HepG2 (cell line): ENCODE results near the gene ROBO2. TPM values are rescaled to one million over a fixed set of nuclear protein-coding genes. Genes with fewer than 3 reads are reported as not detected.

ENCODE experiments used
- CREM ChIP-seq, 2 experiments: sonication (generic) in 1 of 2; formaldehyde crosslinking in 1 of 2; IDR thresholded peaks; 2 replicates each; pipeline versions ENCODE4 v1.4.0 to v1.6.1; 2016 to 2020; ENCODE audit warnings: antibody characterized with exemption in 1 of 2, mild to moderate bottlenecking in 1 of 2, missing genetic modification reagents in 1 of 2
- NCOA2 ChIP-seq: sonication (generic); formaldehyde crosslinking; IDR thresholded peaks from 2 replicates; pipeline ENCODE4 v1.8.0; 2022; ENCODE audit warnings: inconsistent platforms
- RXRB ChIP-seq: IDR thresholded peaks from 2 replicates; pipeline ENCODE4 v1.6.1; 2016; ENCODE audit warnings: borderline replicate concordance, missing genetic modification reagents, missing compliant biosample characterization
- TCF7L2 ChIP-seq: IDR thresholded peaks from 2 replicates; pipeline ENCODE4 v1.6.1; 2011; ENCODE audit warnings: mild to moderate bottlenecking, low read depth, low read length, moderate library complexity
- U2AF2 ChIP-seq: fragments of 200-400 bp; formaldehyde crosslinking; IDR thresholded peaks from 2 replicates; pipeline ENCODE4 v1.6.1; 2017; ENCODE audit warnings: low read depth, mild to moderate bottlenecking, low read length
- ZC3H4 ChIP-seq: sonication (generic); formaldehyde crosslinking; IDR thresholded peaks from 2 replicates; pipeline ENCODE4 v1.4.0; 2020; ENCODE audit warnings: missing genetic modification reagents, borderline replicate concordance
- ZFAT ChIP-seq: sonication (generic); formaldehyde crosslinking; conservative IDR thresholded peaks from 2 replicates; pipeline ENCODE4 v1.8.1; 2023; ENCODE audit warnings: missing genetic modification reagents, inconsistent platforms
- ZNF512 ChIP-seq: sonication (generic); formaldehyde crosslinking; IDR thresholded peaks from 2 replicates; pipeline ENCODE4 v1.4.0; 2020; ENCODE audit warnings: mild to moderate bottlenecking, missing genetic modification reagents
- ZNF556 ChIP-seq: sonication (generic); formaldehyde crosslinking; IDR thresholded peaks from 2 replicates; pipeline ENCODE4 v1.4.0; 2020; ENCODE audit warnings: mild to moderate bottlenecking, missing genetic modification reagents, borderline replicate concordance
- polyA plus RNA-seq, 8 experiments: library from polyadenylated mRNA; depleted of rRNA in 3 of 8; stranded (reverse) in 7 of 8; unstranded in 1 of 8; fragments of >200 nt; fragmentation: Illumina TruSeq in 4 of 8; extraction: Trizol in 4 of 8; gene quantifications; 2 replicates each; pipeline versions ENCODE4 v1.2.1 to v1.2.3, GENCODE V29; 2011 to 2016; ENCODE audit warnings: low read depth in 4 of 8, missing spikeins in 1 of 8, mixed read lengths in 1 of 8; ENCODE audit not compliant: insufficient read depth in 1 of 8
- total RNA-seq, 5 experiments: library from RNA; depleted of rRNA; stranded (reverse); fragments of >200 nt; fragmentation: Illumina TruSeq; extraction: Trizol; gene quantifications; 2 replicates each; pipeline ENCODE4 v1.2.3, GENCODE V29; 2016; ENCODE audit warnings: low read depth in 1 of 5
- TF ChIP-seq, protein P1 (sequence below): sonication (generic); formaldehyde crosslinking; IDR thresholded peaks from 2 replicates; pipeline ENCODE4 v1.4.0; 2020; ENCODE audit warnings: missing genetic modification reagents
- TF ChIP-seq, protein P2 (sequence below): sonication (generic); formaldehyde crosslinking; conservative IDR thresholded peaks from 2 replicates; pipeline ENCODE4 v1.5.0; 2020; ENCODE audit warnings: missing genetic modification reagents
- TF ChIP-seq, protein P3 (sequence below): sonication (generic); formaldehyde crosslinking; IDR thresholded peaks from 2 replicates; pipeline ENCODE4 v1.8.0; 2022; ENCODE audit warnings: low read depth, missing genetic modification reagents

ROBO2 gene
- total and polyA plus RNA-seq, 2 of the 13 experiments (the other 11 are each of a cell fraction or from before 2014, with no cell fraction given): not detected

DNA sequence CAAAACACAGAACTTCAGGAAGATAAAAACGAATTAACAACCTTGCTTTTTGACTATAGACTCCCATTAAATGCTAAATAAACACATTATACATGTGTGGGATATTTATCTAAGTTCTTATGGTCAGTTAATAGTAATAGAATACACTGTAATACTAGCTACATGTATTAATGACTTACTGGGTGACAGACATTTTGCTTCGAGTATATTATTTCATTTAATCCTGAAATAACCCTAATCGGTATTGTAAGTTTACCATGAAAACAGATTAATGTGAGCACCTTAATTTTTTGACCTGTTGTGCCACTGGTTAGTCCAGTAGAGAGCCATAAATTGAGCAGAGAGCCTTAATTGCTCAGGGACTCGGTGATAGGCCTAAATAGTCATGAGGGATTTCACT is 151.1 kb downstream of the ROBO2 start (continued):
- TF ChIP-seq, protein P1, sequence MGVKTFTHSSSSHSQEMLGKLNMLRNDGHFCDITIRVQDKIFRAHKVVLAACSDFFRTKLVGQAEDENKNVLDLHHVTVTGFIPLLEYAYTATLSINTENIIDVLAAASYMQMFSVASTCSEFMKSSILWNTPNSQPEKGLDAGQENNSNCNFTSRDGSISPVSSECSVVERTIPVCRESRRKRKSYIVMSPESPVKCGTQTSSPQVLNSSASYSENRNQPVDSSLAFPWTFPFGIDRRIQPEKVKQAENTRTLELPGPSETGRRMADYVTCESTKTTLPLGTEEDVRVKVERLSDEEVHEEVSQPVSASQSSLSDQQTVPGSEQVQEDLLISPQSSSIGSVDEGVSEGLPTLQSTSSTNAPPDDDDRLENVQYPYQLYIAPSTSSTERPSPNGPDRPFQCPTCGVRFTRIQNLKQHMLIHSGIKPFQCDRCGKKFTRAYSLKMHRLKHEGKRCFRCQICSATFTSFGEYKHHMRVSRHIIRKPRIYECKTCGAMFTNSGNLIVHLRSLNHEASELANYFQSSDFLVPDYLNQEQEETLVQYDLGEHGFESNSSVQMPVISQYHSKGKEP: no peak
- TF ChIP-seq TCF7L2 (no peak), U2AF2 (no peak), ZC3H4 (CRISPR knock-in tag) (no peak), ZNF512 (no peak), RXRB (CRISPR knock-in tag) (no peak), ZFAT (no peak), ZNF556 (CRISPR knock-in tag) (no peak), NCOA2 (CRISPR knock-in tag) (no peak), CREM (IDR thresholded peaks at IDR 0.05) (no peak), CREM (CRISPR knock-in tag; IDR thresholded peaks at IDR 0.05) (no peak)
- TF ChIP-seq, protein P2, sequence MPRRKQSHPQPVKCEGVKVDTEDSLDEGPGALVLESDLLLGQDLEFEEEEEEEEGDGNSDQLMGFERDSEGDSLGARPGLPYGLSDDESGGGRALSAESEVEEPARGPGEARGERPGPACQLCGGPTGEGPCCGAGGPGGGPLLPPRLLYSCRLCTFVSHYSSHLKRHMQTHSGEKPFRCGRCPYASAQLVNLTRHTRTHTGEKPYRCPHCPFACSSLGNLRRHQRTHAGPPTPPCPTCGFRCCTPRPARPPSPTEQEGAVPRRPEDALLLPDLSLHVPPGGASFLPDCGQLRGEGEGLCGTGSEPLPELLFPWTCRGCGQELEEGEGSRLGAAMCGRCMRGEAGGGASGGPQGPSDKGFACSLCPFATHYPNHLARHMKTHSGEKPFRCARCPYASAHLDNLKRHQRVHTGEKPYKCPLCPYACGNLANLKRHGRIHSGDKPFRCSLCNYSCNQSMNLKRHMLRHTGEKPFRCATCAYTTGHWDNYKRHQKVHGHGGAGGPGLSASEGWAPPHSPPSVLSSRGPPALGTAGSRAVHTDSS (CRISPR knock-in tag): no peak
- TF ChIP-seq, protein P3, sequence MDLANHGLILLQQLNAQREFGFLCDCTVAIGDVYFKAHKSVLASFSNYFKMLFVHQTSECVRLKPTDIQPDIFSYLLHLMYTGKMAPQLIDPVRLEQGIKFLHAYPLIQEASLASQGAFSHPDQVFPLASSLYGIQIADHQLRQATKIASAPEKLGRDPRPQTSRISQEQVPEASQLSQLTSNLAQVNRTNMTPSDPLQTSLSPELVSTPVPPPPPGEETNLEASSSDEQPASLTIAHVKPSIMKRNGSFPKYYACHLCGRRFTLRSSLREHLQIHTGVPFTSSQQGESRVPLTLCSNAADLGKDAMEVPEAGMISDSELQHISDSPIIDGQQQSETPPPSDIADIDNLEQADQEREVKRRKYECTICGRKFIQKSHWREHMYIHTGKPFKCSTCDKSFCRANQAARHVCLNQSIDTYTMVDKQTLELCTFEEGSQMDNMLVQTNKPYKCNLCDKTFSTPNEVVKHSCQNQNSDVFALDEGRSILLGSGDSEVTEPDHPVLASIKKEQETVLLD (CRISPR knock-in tag): no peak
